Middle frontal gyrus (tissue), 1 donor: ENCODE results near the gene TMEM232.

Experiments used
- DNase-seq: peaks from one replicate; pipeline ENCODE4 v3.0.0-alpha.2; 2015; ENCODE audit warnings: low spot score; ENCODE audit errors: extremely low spot score

The TMEM232 gene

GRCh38 chr5:110409571-110409970, 316.9 kb downstream of the TMEM232 start:
- DNase-seq, result no peak

- DNase-seq, result no peak
Observed at GRCh38 chr5:110402562-110402961, 323.9 kb downstream of the TMEM232 start.

GRCh38 chr5:110401881-110402280, 324.6 kb downstream of the TMEM232 start:
- DNase-seq, result no peak

GRCh38 chr5:110398951-110399350, 327.5 kb downstream of the TMEM232 start:
- no peak for DNase-seq

- no peak for DNase-seq
Observed at GRCh38 chr5:110397281-110397680, 329.2 kb downstream of the TMEM232 start.

DNA sequence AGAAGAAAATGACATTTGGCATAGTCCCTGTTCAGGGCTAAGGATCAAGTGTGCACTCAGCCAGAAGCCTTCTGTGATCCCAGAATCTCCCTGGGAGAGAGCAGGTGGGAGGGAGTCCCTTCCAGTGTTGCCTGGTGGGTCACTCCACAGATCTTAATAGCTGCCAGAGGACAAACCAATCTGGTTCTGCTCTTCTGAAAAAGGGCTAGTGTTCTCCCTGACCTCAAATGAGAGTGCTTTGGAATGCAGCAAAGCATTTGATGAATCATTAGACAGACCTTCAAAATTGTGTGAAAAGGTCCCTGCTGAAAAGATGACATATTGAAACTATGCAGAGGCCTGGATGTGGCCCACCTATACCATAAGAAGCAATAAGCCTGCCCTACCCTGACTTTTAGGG, 339.7 kb downstream of the TMEM232 start:
- no peak for DNase-seq

DNA sequence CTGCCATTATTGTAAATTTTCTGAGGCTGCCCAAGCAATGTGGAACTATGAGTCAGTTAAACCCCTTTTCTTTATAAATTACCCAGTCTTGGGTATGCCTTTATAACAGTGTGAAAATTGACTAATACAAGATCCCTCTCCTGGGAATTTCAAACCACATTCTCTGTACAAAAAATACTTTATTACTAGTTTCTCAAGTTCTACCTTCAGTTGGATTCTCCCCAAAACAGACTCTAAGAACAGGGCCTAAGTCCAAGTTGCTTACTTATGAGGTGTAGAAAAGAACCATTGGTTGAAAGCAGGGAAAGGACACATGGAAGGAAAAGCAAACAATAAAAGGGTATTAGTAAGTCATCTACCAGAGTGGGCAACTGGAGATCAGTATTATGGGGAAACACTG, 343.2 kb downstream of the TMEM232 start:
- no peak for DNase-seq

- no peak for DNase-seq
Observed at GRCh38 chr5:110377943-110378342, 348.5 kb downstream of the TMEM232 start.

DNA sequence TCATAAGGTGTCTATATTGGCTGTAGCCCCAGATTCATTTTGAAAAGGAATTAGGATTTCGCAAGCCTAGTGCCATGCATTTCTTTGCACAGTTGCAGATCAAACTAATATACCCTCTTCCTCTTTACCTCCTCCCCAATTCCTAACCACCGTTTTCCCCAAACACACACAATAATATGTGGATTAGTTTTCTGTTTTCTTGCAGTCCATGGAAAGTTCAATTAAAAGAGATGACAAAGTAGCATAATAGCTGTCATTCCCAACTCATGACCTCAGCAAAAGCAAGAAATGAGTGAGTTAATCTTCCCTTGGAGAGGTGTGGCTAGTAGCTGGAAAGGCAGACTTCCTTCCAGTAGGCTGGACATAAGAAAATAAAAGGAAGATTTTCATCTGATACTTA, 349.1 kb downstream of the TMEM232 start:
- DNase-seq, result no peak

DNA sequence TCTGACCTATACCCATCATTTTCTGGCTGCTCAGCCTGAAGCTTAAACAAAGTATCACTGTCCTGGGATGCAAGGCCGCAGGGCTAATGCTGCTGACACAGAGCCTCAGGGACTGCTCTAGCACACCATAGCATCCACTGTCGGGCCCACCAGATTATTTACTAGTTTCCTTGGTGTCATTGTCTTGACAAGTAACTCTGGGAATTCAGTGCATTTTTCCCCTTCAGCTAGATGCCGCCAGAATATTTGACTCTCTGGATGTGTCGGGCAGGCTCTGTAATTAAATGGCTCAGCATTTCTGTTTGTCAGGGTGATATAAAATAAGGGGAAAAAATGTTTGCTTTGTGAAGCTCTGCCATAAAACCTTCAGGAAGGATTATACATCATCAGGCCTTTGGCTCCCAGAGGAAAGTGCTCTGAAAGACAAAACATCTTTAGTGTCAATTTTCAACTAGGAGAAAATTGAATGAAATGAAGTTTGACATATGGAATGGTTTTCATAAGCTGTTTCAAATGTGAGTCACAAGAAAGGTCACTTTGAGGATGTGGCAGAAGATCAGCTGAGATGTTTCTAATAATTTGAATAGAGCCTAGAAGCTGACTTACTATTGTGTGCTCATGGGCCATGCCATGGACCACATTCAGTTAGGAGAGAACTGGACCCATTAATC, 350.1 kb downstream of the TMEM232 start:
- DNase-seq, result no peak

GRCh38 chr5:110371725-110372041, 354.8 kb downstream of the TMEM232 start:
- no peak for DNase-seq

- DNase-seq, result no peak
Observed at GRCh38 chr5:110371011-110371724, 355.3 kb downstream of the TMEM232 start.
